ENCODE results near the gene AP2B1.

- no peak for TF ChIP-seq CTCF (IDR thresholded peaks at IDR 0.05)
- no peak for TF ChIP-seq POLR2A (IDR thresholded peaks at IDR 0.05)
Observed at GRCh38 chr17:35757243-35757642, 170.1 kb downstream of the AP2B1 start.

All from right lobe of liver (tissue), 4 donors.